ENCODE results near the gene U2AF1L4. TPM values are rescaled to one million over a fixed set of nuclear protein-coding genes. Genes with fewer than 3 reads are reported as not detected.

The U2AF1L4 gene
- total and polyA plus RNA-seq, 2 of the 4 experiments (the other 2 are of a cell fraction), result 6.1 to 15.0 TPM

GRCh38 chr19:35752746-35753350, 7.6 kb upstream of the U2AF1L4 start:
- POLR2A ChIA-PET (ENCODE audit: unreplicated experiment), result no interaction called here
- 0 out of 2 replicates have a peak, but pooled peaks cover 8% of the 10 kb centered on the region for H3K9me1 ChIP-seq (ENCODE audit: insufficient read depth, low read length)
- no peak overlapping the region for H3K56ac ChIP-seq (ENCODE audit: extremely low read depth, insufficient read depth, low read length)
- dilution Hi-C loops (cut with HindIII; ENCODE audit: low sequenced_read_pairs, unreplicated experiment) (no loop called here), in situ Hi-C loops (cut with MboI; ENCODE audit: low sequenced_read_pairs) (no loop called here), intact Hi-C loops (cut with micrococcal nuclease) (no loop called here)
- H2BK120ac ChIP-seq (ENCODE audit: low read depth, low read length), result no peak overlapping the region
- no peak overlapping the region for H2AFZ ChIP-seq (replicated peaks; ENCODE audit: low read length, poor library complexity)
- H3K36me3 ChIP-seq (ENCODE audit: control insufficient read depth, insufficient read depth, low read length), result peaks cover 29% of the 10 kb centered on the region; the same call in 1 of the 2 replicates
- no peak overlapping the region for H2AK5ac ChIP-seq (ENCODE audit: low read depth, low read length)
- H4K20me1 ChIP-seq (ENCODE audit: insufficient read depth, low read length), result peaks cover 6% of the 10 kb centered on the region; the same call in 1 of the 2 replicates
- no peaks in the 10 kb centered on the region for H3K27me3 ChIP-seq (ENCODE audit: control insufficient read depth, insufficient read depth, low read length)
- no peak overlapping the region for H2BK20ac ChIP-seq (ENCODE audit: low read depth, low read length)
- H3K18ac ChIP-seq (ENCODE audit: low read depth, low read length), result no peak overlapping the region
- no peak overlapping the region for H4K91ac ChIP-seq (ENCODE audit: insufficient read depth, low read depth, low read length)
- no peak overlapping the region for H3K4me2 ChIP-seq (ENCODE audit: low read depth, low read length)
- DNase-seq (no peak), ATAC-seq (ENCODE audit: low read depth) (no peak)
- no TSS peak for BruUV-seq (replicated peaks)
- H4K5ac ChIP-seq (ENCODE audit: low read depth, low read length), result no peak overlapping the region
- no peak overlapping the region for H2BK15ac ChIP-seq (ENCODE audit: low read depth, low read length)
- H4K8ac ChIP-seq (ENCODE audit: low read depth in 2 of 2, low read length in 2 of 2), result no peak overlapping the region
- H3K4ac ChIP-seq (ENCODE audit: low read depth, low read length), result no peak overlapping the region
- H3K27ac ChIP-seq (ENCODE audit: insufficient read depth, low read length), result no peak overlapping the region
- no peaks in the 10 kb centered on the region for H3K9me3 ChIP-seq (ENCODE audit: control insufficient read depth, insufficient read depth, low read length)
- peaks cover 16% of the 10 kb centered on the region for H3K4me1 ChIP-seq (ENCODE audit: control insufficient read depth, insufficient read depth, low read length)
- 95% methylated on average over 4 of the region's 20 CpGs; no CpG with 5 or more reads in 1 of the 2 experiments for WGBS, 2 experiments (ENCODE audit: extremely low coverage in 2 of 2, insufficient read length in 1 of 2)
- no peak overlapping the region for H2AK9ac ChIP-seq (replicated peaks; ENCODE audit: low read depth, low read length, poor library complexity)
- H3K23ac ChIP-seq (ENCODE audit: low read depth, low read length), result no peak overlapping the region
- peaks cover 13 to 63% of the 10 kb centered on the region in 2 experiments; a peak in 3 of 4 replicates for H3K79me1 ChIP-seq (ENCODE audit: low read depth in 1 of 2, low read length in 2 of 2)
- H2BK5ac ChIP-seq (ENCODE audit: low read depth, low read length, poor library complexity, severe bottlenecking), result no peak overlapping the region
- no peak overlapping the region for H3K14ac ChIP-seq (replicated peaks; ENCODE audit: low read depth, low read length)
- no peak overlapping the region for H3K9ac ChIP-seq (ENCODE audit: low read depth, low read length)
- H3K4me3 ChIP-seq (ENCODE audit: insufficient read depth, low read depth, low read length), result no peak overlapping the region
- TF ChIP-seq MXI1 (IDR thresholded peaks at IDR 0.05; ENCODE audit: borderline replicate concordance, low read depth, low read length) (no peak), RCOR1 (IDR thresholded peaks at IDR 0.05; ENCODE audit: insufficient replicate concordance, low read length) (no peak), NFE2L2 (IDR thresholded peaks at IDR 0.05; ENCODE audit: low read depth, low read length) (no peak), FOS (IDR thresholded peaks at IDR 0.05; ENCODE audit: low read depth, low read length) (no peak)
- CTCF ChIA-PET, result no interaction called here
